Measurements from ENCODE around the gene RAET1E. TPM values are rescaled to one million over a fixed set of nuclear protein-coding genes. Genes with fewer than 3 reads are reported as not detected.

RAET1E gene
- total RNA-seq, 2 donors from 2014 or later: 0.21 TPM; not detected in 1

- Histone ChIP-seq H3K4me3 (no peak overlapping the region), H3K27me3 (peaks cover 51% of the 10 kb centered on the region), H3K4me1 (peaks cover 9% of the 10 kb centered on the region), H3K9ac (ENCODE audit: low read depth in 2 of 2, low read length in 2 of 2) (no peak overlapping the region), H3K36me3 (no peaks in the 10 kb centered on the region), H3K9me3 (no peaks in the 10 kb centered on the region), H3K27ac (no peak overlapping the region)
- intact Hi-C loops (cut with DNase I): no loop called here
- DNase-seq: no peak
- no peak for TF ChIP-seq CTCF (IDR thresholded peaks at IDR 0.05)
These were observed 38.8 kb upstream of the RAET1E start for GRCh38 chr6:149936743-149937142.

- Histone ChIP-seq H3K4me1 (peaks cover 9% of the 10 kb centered on the region), H3K9ac (ENCODE audit: low read depth in 2 of 2, low read length in 2 of 2) (no peak overlapping the region), H3K27me3 (peaks cover 41% of the 10 kb centered on the region), H3K9me3 (no peaks in the 10 kb centered on the region), H3K36me3 (no peaks in the 10 kb centered on the region), H3K4me3 (no peak overlapping the region), H3K27ac (no peak overlapping the region)
- TF ChIP-seq CTCF (IDR thresholded peaks at IDR 0.05): no peak
- intact Hi-C loops (cut with DNase I): loop anchor here (1.0 kb wide), 1 partner anchor 81 kb away; no protein-coding TSS in a partner anchor
- no peak for DNase-seq
These were observed 37.8 kb upstream of the RAET1E start for GRCh38 chr6:149935668-149936067.

- peaks cover 37% of the 10 kb centered on the region for H3K27me3 ChIP-seq
- TF ChIP-seq CTCF (IDR thresholded peaks at IDR 0.05): no peak
- peaks cover 9% of the 10 kb centered on the region for H3K4me1 ChIP-seq
- no peaks in the 10 kb centered on the region for H3K36me3 ChIP-seq
- no peak for DNase-seq
- H3K4me3 ChIP-seq: no peak overlapping the region
- H3K9ac ChIP-seq (ENCODE audit: low read depth in 2 of 2, low read length in 2 of 2): no peak overlapping the region
- H3K9me3 ChIP-seq: no peaks in the 10 kb centered on the region
- no peak overlapping the region for H3K27ac ChIP-seq
- intact Hi-C loops (cut with DNase I): loop anchor here (1.0 kb wide), 1 partner anchor 81 kb away; no protein-coding TSS in a partner anchor
These were observed 37.3 kb upstream of the RAET1E start for GRCh38 chr6:149935246-149935645.

- no peaks in the 10 kb centered on the region for H3K9me3 ChIP-seq
- H3K27ac ChIP-seq: no peak overlapping the region
- H3K4me3 ChIP-seq: no peak overlapping the region
- H3K36me3 ChIP-seq: no peaks in the 10 kb centered on the region
- H3K9ac ChIP-seq (ENCODE audit: low read depth in 2 of 2, low read length in 2 of 2): no peak overlapping the region
- DNase-seq: peak; percentile 73
- intact Hi-C loops (cut with DNase I): loop anchor here (1.0 kb wide), 1 partner anchor 82 kb away; no protein-coding TSS in a partner anchor
- peak; percentile 77 for TF ChIP-seq CTCF (IDR thresholded peaks at IDR 0.05)
- H3K27me3 ChIP-seq: peaks cover 30% of the 10 kb centered on the region
- peaks cover 9% of the 10 kb centered on the region for H3K4me1 ChIP-seq
These were observed 36.6 kb upstream of the RAET1E start for GRCh38 chr6:149934249-149935156.

GRCh38 chr6:149933461-149933860 lies 35.5 kb upstream of the RAET1E start:
- intact Hi-C loops (cut with DNase I): no loop called here
- no peak overlapping the region for H3K9ac ChIP-seq (ENCODE audit: low read depth in 2 of 2, low read length in 2 of 2)
- peaks cover 4% of the 10 kb centered on the region for H3K4me1 ChIP-seq
- H3K4me3 ChIP-seq: no peak overlapping the region
- TF ChIP-seq CTCF (IDR thresholded peaks at IDR 0.05): no peak
- no peak for DNase-seq
- no peaks in the 10 kb centered on the region for H3K9me3 ChIP-seq
- peaks cover 24% of the 10 kb centered on the region for H3K27me3 ChIP-seq
- H3K36me3 ChIP-seq: no peaks in the 10 kb centered on the region
- no peak overlapping the region for H3K27ac ChIP-seq
